HG03460 (cell line): ENCODE measurements around the gene SCUBE1.

Experiments
- ATAC-seq: cut with Tn5 transposase; IDR thresholded peaks from one replicate; pipeline ENCODE4 v1.9.1; 2021; ENCODE audit not compliant: unreplicated experiment

SCUBE1 gene

DNA sequence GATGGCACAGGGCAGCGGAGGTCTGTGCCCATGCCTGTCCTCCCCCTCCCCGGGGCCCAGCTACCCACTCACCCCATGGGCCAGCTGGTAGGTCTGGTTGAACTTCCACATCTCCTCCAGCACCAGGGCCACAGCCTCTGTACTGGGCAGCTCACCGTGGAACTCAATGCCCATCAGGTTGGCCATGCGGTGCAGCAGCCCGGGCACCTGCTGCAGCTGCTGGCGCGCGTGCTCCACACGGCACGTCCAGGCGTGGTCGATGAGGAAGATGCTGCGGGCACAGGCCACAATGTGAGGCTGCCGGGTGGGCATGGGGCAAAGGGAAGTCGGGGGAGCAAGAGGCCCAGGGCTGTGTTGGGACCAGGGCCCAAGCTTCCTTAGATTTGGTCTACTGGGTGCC lies 162.5 kb downstream of the SCUBE1 start:
- ATAC-seq = no peak

DNA sequence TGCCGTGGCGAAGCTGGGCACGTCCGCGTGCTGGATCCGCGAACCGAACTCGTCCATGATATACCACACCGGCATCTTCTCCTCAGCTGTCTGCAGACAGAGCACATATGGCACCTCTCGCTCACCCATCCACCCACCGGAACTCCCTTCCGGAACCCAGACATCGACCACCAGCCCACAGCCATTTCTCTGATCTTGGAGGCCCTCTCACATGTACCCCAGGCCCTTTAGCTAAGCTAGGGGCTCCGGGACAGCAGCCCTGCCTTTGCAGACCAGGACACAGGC lies 163.3 kb downstream of the SCUBE1 start:
- no peak for ATAC-seq

DNA sequence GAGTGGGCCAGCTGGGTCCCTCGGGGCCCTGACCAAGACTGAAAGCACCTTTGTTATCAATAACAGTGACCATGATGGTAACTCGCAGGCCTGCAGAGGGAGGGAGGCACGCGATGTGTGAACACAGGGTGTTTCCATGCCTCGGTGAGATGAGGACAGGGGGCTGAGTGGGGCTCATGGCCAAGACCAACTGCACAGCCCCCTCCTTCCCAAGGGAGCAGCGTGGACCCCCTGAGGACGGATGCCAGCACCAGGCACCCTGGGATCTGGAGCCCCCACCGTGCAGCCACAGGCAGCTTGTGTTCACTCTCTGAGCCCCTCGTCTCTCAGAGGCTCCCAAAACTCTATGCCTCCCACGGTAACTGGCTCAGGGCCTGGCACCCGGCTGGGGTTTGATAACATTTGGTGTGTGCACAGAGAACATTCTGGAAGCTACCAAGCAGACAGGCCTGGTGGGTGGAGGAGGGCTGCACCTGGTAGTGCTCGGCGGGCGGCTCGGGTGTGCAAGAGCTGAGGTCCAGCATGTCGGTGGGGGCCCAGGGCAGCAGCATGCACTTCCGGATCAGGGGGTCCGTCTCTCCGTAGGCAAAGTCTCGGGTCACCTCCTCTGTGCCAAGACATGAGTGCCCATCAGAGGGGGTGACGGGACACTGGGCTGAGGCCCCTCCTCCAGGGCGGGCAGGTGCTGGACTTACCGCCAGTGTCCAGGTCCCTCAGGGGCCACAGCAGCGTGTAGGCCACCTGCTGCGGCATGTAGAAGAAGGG lies 163.8 kb downstream of the SCUBE1 start:
- no peak for ATAC-seq

DNA sequence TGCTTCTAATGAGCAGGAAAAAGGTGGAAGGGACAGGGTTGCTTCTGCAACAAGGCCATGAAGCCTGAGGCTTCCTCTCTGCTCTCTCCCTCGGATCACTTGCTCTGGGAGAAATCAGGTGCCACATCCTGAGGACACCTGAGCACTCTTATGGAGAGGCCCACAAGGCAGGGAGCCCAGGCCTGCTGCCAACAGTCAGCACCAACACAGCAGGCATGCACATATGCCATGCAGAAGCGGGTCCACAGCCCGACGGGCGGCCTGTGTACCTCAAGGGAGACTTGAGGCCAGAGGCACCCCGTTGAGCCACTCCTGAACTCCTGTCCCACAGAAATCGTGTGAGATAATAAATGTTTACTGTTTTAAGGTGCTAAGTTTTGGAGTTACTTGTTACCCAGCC lies 165.7 kb downstream of the SCUBE1 start:
- no peak for ATAC-seq

GRCh38 chr22:43176090-43176489 lies 167.1 kb downstream of the SCUBE1 start:
- ATAC-seq = no peak

- no peak for ATAC-seq
These were observed 168.1 kb downstream of the SCUBE1 start for GRCh38 chr22:43174941-43175531.

DNA sequence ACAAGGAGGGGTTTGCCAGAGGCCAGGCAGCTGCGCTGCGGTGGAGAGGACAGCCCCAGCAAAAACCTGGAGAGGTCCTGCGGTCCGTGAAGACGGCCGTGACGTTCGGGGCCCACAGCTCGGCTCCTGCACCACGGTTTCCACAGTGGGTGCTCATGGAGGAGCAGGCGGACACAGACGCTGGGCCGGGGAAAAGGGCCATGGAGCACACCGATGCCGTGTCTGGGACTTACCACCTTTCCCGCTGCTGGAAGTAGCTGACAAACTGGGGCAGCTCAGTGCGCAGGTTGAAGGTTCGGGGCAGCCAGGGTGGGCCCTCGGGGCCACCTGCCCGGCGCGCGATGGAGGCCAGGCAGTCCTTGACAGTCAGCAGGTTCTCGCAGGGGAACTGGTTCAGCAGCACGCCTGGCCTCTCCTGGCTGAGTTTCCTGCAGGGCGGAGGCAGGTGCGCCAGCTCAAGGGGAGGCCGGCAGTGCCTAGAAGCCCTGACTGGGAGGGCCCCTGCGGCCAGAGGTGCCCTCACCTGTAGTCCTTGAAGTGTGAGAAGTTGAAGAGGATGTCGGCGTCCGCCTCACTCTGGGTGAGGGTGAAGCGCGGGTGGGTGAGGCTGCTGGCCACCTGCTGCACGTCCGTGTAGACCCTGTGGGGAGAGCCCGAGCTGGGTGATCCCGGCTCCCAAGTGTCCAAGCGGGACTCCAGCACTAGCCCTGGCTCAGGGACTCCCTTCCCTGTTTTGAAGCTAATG lies 169.0 kb downstream of the SCUBE1 start:
- no peak for ATAC-seq

DNA sequence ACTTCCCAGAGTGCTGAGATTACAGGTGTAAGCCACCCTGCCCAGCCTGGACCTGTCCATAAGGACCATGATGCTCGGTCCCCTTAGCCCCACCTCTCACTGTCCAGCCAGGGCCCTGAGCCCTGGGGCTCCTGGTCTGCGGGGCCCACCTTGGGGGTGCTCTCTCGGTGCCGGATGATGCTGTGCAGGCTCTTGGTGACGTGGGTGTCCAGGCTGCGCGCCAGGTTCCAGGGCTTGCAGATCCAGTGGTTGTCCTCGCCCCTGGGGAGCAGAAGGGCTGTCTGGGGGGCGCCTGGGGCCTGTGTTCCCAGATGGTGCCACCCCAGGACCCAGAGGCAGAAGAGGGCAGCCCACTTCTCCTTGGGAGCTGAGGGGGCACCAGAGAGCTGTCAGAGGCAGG lies 169.6 kb downstream of the SCUBE1 start:
- no peak for ATAC-seq

- no peak for ATAC-seq
These were observed 171.0 kb downstream of the SCUBE1 start for GRCh38 chr22:43172191-43172590.

- no peak for ATAC-seq
These were observed 171.6 kb downstream of the SCUBE1 start for GRCh38 chr22:43171607-43172006.

DNA sequence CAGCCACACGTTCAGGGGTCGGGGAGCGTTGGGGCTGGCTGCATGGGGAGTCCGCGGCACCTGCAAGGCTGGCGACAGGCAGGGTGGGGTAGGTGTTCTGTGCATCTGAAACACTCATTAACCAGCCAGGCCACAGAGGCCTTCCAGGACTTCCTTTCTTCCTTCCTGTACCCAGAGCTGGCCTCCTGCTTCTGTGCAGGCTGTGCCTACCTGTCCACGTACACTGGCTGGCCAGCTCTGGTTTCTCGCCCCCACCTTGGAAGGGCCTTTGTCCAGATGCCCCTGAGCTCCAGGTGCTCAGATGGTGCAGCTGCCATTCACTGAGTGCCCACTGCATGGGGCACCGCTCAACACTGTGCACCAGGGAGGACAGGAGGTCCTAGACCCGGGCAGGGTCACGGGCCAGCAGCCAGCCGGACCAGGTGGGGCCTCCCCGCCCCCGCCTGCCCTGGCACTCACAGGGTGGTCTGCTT lies 172.1 kb downstream of the SCUBE1 start:
- no peak for ATAC-seq

GRCh38 chr22:43170131-43170480 lies 173.1 kb downstream of the SCUBE1 start:
- ATAC-seq = no peak

DNA sequence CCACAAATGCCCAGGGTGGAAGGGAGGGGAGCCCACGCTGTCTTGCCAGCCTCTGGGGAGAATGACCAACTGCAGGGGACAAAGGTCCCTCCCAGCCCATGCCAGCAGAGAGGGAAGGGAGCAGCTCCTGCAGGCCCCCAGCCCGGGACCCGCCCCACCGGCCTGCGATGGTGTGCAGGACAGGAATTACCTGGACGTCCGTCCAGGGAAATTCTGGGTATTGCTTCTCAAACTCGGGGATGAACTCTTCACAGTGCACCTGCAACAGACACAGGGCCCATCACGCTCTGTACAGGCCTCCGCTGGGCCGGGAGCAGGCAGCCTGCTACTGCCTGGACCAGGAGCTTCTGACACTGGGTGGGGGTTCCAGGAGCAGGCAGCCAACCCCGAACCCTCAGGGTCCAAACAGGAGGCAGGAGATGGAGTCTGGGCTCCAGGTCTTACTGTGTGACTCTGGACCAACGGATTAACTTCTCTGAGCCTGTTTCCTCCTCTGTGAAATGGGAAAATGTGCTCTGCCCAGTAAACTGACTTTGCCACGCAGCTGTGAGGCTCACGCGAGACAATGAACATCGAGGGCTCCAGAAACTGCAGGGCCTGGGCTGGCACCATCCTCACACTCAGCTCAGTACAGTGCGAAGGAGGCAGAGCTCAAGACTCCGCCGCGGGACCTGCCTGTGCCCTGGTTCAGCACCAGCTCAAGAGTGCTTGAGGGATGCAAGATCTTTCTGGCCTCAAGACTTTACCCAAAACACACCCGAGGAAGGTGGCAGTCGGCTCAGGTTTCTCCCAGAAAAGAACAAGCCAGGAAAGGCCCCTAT lies 173.7 kb downstream of the SCUBE1 start:
- no peak for ATAC-seq

DNA sequence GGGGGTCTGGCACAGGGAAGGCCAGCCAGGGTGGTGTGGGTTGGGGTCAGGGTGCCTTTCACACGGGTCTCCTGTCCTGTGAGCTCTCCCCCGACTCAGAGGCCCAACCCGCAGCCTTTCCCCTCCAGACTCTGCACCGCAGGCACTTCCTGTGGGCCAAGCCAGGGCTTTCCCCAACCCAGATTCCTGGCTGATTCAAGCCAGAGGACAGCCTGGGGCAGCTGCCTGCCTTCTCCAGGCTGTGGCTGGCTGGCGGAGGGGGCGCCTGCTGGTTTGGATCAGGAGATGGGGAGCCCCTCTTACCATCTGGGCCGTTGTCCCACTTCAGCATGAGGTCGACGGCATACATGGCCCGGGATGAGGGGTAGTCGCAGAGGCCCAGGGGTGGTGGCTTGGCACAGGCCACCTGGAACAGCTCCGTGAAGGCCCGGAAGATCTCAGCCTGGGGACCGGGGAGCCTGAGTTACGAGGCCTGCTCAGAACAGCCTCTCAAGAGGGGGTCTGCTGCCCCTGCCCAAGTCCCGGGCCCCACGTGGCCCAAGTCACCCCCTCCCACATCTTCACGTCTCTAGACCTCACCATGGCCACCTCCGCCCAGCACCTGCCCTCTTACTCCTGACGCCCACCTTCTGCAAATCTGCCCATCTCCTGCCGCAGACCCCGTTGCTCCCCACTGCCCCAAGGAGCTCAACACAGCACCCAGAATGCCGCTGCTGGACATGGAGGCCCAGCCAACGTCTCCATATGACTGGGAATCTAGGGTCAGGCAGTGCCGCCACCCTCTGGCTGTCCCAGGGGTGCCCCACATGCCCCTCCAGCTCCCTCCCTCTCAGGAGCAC lies 174.5 kb downstream of the SCUBE1 start:
- ATAC-seq = no peak

DNA sequence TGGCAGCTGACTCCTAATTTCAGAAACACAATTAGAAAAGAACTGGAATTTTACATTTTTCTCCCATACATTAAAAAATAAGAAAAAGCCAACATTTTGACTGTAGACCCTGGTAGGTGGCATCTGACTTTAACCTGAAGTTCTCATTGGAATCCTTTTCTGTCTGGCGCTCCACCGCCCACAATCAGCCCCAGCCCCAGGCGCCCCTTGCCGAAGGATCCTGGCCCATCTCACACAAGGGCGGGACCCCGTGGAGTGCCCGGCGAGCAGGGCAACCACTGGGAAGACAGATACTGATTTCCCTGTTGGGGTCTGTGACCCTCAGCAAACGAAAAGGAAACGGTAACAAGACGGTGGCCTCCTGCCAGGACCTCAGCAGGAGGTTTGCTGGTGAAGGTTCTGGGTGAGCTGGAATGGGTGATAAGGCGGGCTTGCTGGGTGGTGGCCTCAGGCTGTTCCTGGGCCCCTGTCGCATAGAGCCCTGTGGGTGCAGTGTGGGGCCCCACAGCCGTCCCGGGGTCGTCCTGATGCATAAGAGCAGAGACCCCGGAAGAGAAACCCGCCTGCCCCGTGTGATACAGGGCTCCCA lies 176.1 kb downstream of the SCUBE1 start:
- no peak for ATAC-seq

DNA sequence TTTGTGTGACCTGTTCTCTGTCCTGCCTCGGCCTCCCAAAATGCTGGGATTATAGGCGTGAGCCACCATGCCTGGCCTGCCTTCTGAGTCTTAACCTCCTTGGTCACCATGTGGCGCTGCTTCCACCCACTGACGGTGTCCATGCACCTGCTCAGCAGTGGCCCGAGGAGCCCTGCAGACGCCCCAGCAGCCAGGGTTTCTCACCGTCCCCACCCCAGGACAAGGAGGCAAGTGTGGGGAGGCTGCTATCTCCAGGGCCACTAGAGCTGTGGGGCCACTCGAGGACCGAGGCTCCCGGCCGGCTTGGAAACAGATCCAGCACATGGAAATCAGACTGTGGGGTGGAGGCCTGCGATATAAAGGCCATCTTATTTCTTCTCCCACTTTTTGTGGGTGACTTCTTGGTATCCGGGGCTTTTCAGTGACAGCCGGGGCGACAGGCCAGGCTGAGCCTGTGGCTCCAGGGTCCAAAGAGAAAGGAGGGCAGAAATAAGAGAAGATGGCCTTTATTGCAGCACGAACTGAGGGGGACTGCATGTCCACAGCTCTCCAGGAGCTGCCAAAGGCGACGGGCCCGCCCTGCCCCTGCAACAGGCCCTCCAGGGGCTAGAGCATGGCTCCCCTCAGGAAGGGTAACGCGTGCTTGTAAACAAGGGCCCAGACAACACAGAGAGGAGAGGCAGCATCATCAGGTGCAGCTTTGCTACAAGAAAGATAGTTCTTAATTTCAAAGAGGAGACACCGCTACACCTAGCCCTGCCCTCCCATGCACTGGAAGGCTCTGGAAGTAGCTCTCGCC lies 176.8 kb downstream of the SCUBE1 start:
- no peak for ATAC-seq

GRCh38 chr22:43164636-43165035 lies 178.5 kb downstream of the SCUBE1 start:
- ATAC-seq = no peak

GRCh38 chr22:43163241-43163795 lies 179.9 kb downstream of the SCUBE1 start:
- ATAC-seq = no peak
